ENCODE results near the gene DIRAS1. TPM values are rescaled to one million over a fixed set of nuclear protein-coding genes. Genes with fewer than 3 reads are reported as not detected.

Gene DIRAS1
- total RNA-seq, 2 donors from 2014 or later: 2.3 TPM; not detected in 1

DNA sequence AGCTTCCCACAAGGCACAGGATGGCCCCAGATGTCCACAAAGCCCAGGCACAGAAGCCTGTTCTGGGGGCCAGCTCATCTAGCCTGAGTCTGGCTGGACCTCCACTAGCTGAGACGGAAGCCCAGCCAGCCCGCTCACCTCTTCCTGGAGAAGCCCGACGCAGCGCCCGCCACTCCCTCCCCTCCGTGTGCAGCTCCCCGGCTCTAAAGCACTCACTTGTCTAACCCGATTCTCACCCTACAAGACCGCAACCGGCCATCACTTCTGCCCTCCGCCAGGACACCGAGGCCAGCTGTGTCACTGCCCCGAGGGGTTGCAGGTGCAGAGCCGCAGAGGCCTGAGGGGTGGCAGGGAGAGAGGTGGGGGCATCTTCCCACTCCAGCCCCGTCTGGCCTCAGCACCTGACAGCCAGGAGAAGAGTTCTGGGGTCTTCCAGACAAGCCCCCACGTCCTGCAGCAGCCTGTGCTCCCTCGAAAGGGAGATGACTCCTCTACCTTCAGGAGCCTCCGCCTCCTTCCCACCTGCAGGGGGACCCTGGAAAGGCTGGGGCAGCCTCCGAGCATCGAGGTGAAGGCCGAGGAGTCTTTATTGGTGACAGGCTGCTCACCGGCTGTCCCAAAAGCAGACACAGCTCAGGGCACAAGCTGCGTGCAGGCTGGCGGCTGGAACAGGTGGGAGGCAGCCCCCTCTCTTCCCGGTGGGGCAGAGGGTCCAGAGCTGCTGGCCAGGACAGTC lies 5.9 kb upstream of the DIRAS1 start:
- H3K4me1 ChIP-seq (ENCODE audit: control insufficient read depth in 1 of 2, low read depth in 2 of 2): peaks cover 9 to 20% of the 10 kb centered on the region in 2 donors
- TF ChIP-seq CTCF (IDR thresholded peaks at IDR 0.05): no peak
- DNase-seq (ENCODE audit: low spot score) (no peak), ATAC-seq (ENCODE audit: insufficient number of reproducible peaks, low FRiP score, low read depth) (no peak)
- H3K9me3 ChIP-seq: no peaks in the 10 kb centered on the region
- no peak overlapping the region for H3K4me3 ChIP-seq
- H3K36me3 ChIP-seq: peaks cover 4% of the 10 kb centered on the region
- no peak overlapping the region for H3K27ac ChIP-seq
- no peaks in the 10 kb centered on the region for H3K27me3 ChIP-seq (replicated peaks; ENCODE audit: insufficient read depth)

DNA sequence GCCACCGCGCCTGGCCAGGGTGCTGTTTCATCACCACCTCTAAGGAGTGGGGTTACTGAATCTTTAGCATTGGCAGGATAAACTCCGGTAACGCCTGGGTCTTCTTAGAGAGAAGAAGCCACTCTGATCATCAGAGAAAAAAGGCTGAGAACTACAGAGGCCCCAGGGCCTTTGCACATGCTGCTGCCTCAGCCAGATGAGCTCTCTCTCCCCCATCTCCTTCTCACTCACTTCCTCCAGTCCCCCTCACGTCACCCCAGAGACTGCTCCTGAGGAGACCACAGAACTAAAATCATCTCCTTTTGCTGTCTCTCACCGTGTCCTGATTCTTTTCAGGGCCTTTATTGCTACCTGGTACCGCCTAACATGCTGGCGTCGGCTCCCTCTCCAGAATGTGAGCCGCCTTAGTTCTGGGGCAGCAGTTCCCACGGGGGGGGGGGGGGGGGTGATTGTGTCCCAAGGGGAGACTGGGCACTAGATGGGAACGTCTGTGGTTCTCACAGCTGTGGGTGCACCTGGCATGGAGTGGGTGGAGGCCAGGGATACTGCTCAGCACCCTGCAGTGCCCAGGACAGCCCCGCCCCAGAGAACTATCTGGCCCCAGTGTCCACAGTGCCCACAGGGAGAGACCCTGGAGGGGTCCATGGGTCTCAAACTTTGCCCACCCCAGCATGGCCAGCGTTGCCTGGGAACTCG lies 5.1 kb upstream of the DIRAS1 start:
- no peaks in the 10 kb centered on the region for H3K27me3 ChIP-seq (replicated peaks; ENCODE audit: insufficient read depth)
- TF ChIP-seq CTCF (IDR thresholded peaks at IDR 0.05): no peak
- no peaks in the 10 kb centered on the region for H3K9me3 ChIP-seq
- no peak for DNase-seq (ENCODE audit: low spot score)
- H3K4me3 ChIP-seq: no peak overlapping the region
- no peak for ATAC-seq (ENCODE audit: insufficient number of reproducible peaks, low FRiP score, low read depth)
- H3K27ac ChIP-seq: no peak overlapping the region
- H3K36me3 ChIP-seq: no peaks in the 10 kb centered on the region
- peaks cover 9 to 27% of the 10 kb centered on the region in 2 donors for H3K4me1 ChIP-seq (ENCODE audit: control insufficient read depth in 1 of 2, low read depth in 2 of 2)

DNA sequence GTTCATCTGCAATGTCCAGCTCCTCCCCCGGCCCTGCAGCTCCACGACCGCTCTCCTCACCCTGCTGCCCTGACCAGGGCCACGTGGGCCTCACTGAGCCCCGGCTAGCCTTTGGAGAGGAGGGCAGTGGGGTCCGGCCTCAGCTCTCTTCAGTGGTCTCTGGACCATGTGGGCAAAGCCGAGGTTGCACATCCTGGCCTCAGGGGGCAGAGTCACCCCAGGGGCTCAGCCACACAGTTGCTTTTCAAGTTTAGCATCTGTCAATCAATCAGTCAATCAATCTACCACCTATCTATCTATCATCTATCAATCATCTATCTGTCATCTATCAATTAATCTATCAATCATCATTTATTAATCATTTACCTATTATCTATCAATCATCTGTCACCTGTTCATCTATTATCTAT lies 3.0 kb upstream of the DIRAS1 start:
- Histone ChIP-seq H3K4me3 (no peak overlapping the region), H3K4me1 (ENCODE audit: control insufficient read depth in 1 of 2, low read depth in 2 of 2) (peaks cover 12 to 39% of the 10 kb centered on the region in 2 donors), H3K27me3 (replicated peaks; ENCODE audit: insufficient read depth) (no peaks in the 10 kb centered on the region), H3K27ac (no peak overlapping the region), H3K36me3 (no peaks in the 10 kb centered on the region), H3K9me3 (no peaks in the 10 kb centered on the region)
- no peak for DNase-seq (ENCODE audit: low spot score)
- ATAC-seq (ENCODE audit: insufficient number of reproducible peaks, low FRiP score, low read depth): no peak
- TF ChIP-seq CTCF (IDR thresholded peaks at IDR 0.05): no peak

DNA sequence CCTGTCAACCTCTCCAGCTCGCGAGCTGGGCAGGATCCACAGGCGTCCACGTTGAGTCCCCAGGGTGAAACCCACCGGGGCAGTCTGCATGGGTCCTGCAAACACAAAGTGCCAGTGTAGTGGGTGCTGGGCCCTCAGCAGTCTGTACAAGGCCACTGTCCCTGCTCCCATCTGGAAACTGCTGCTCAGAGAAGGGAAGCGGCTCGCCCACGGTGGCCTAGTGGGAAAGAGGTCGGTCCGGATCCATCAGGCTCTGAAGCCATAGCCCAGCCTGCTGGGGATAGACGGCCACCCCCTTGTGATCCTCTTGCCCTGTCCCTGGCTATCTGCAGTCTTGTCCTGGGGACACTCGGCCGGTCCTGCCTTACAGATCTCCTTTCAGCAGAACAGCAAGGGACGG lies 2.6 kb upstream of the DIRAS1 start:
- no peaks in the 10 kb centered on the region for H3K27me3 ChIP-seq (replicated peaks; ENCODE audit: insufficient read depth)
- ATAC-seq (ENCODE audit: insufficient number of reproducible peaks, low FRiP score, low read depth): no peak
- no peak overlapping the region for H3K4me3 ChIP-seq
- H3K9me3 ChIP-seq: no peaks in the 10 kb centered on the region
- no peaks in the 10 kb centered on the region for H3K36me3 ChIP-seq
- TF ChIP-seq CTCF (IDR thresholded peaks at IDR 0.05): no peak
- H3K27ac ChIP-seq: peak overlapping the region; percentile 56 to 59
- peaks cover 12 to 39% of the 10 kb centered on the region in 2 donors for H3K4me1 ChIP-seq (ENCODE audit: control insufficient read depth in 1 of 2, low read depth in 2 of 2)
- DNase-seq (ENCODE audit: low spot score): no peak

GRCh38 chr19:2723345-2723715 lies 2.2 kb upstream of the DIRAS1 start:
- Histone ChIP-seq H3K27ac (peak overlapping the region; percentile 56 to 59), H3K9me3 (no peaks in the 10 kb centered on the region), H3K4me3 (peak overlapping the region; percentile 50), H3K36me3 (no peaks in the 10 kb centered on the region), H3K4me1 (ENCODE audit: control insufficient read depth in 1 of 2, low read depth in 2 of 2) (peaks cover 12 to 39% of the 10 kb centered on the region in 2 donors), H3K27me3 (replicated peaks; ENCODE audit: insufficient read depth) (no peaks in the 10 kb centered on the region)
- DNase-seq (ENCODE audit: low spot score) (no peak), ATAC-seq (ENCODE audit: insufficient number of reproducible peaks, low FRiP score, low read depth) (no peak)
- TF ChIP-seq CTCF (IDR thresholded peaks at IDR 0.05): no peak
